ENCODE data around the gene SNRNP35. TPM values are rescaled to one million over a fixed set of nuclear protein-coding genes. Genes with fewer than 3 reads are reported as not detected.
"Not testable (repeated sequence)": the region's sequence is repeated elsewhere in the genome, so short reads cannot be mapped to it uniquely, and the experiment has no call there.

The SNRNP35 gene
- total RNA-seq, 3 donors from 2014 or later (not counting 1 experiment from before 2014, with no cell fraction given), result 25.6 to 34.8 (median 28.7) TPM

DNA sequence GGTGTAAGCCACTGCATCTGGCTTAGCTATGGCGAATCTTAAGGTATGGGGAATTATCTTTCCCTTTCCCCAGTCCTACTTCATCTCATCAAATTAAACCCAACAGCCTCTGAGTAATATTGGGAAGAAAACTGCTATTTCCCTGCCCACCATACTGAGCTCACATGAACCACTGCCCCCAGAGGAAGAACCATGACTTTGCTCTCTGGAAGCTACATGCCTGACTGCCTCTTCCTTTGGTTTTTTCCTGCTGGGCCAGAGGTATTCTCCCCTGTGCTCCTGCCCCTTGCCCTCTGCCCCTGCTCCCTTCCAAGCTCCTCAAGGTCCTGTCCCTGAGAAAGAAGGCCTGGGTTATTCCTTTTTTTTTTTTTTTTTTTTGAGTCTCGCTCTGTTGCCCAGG lies 36.6 kb upstream of the SNRNP35 start:
- Histone ChIP-seq H3K4me3 (ENCODE audit: low read length) (no peak overlapping the region), H3K27me3 (ENCODE audit: control insufficient read depth, insufficient read depth, low read length) (no peaks in the 10 kb centered on the region), H3K4me1 (ENCODE audit: control insufficient read depth, insufficient read depth, low read length) (no peaks in the 10 kb centered on the region), H3K9me3 (ENCODE audit: control insufficient read depth, insufficient read depth, low read length) (no peaks in the 10 kb centered on the region), H3K27ac (ENCODE audit: low read length) (no peak overlapping the region), H3K36me3 (ENCODE audit: control insufficient read depth, insufficient read depth, low read length) (peaks cover 22% of the 10 kb centered on the region)
- Mint-ChIP-seq H3K9me3 (no peaks in the 10 kb centered on the region), H3K27ac (no peak overlapping the region), H3K36me3 (no peaks in the 10 kb centered on the region), H3K4me1 (peaks cover 0 to 7% of the 10 kb centered on the region in 2 donors), H3K4me3 (no peak overlapping the region), H3K27me3 (ENCODE audit: low read depth in 2 of 2) (no peaks in the 10 kb centered on the region)
- ATAC-seq (no peak), DNase-seq (no peak)
- TF ChIP-seq, protein P1, sequence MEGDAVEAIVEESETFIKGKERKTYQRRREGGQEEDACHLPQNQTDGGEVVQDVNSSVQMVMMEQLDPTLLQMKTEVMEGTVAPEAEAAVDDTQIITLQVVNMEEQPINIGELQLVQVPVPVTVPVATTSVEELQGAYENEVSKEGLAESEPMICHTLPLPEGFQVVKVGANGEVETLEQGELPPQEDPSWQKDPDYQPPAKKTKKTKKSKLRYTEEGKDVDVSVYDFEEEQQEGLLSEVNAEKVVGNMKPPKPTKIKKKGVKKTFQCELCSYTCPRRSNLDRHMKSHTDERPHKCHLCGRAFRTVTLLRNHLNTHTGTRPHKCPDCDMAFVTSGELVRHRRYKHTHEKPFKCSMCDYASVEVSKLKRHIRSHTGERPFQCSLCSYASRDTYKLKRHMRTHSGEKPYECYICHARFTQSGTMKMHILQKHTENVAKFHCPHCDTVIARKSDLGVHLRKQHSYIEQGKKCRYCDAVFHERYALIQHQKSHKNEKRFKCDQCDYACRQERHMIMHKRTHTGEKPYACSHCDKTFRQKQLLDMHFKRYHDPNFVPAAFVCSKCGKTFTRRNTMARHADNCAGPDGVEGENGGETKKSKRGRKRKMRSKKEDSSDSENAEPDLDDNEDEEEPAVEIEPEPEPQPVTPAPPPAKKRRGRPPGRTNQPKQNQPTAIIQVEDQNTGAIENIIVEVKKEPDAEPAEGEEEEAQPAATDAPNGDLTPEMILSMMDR (IDR thresholded peaks at IDR 0.05), result no peak
- WGBS (ENCODE audit: insufficient coverage), result 100% methylated on average over 2 of the region's 2 CpGs
- intact Hi-C loops (cut with micrococcal nuclease), result no loop called here

DNA sequence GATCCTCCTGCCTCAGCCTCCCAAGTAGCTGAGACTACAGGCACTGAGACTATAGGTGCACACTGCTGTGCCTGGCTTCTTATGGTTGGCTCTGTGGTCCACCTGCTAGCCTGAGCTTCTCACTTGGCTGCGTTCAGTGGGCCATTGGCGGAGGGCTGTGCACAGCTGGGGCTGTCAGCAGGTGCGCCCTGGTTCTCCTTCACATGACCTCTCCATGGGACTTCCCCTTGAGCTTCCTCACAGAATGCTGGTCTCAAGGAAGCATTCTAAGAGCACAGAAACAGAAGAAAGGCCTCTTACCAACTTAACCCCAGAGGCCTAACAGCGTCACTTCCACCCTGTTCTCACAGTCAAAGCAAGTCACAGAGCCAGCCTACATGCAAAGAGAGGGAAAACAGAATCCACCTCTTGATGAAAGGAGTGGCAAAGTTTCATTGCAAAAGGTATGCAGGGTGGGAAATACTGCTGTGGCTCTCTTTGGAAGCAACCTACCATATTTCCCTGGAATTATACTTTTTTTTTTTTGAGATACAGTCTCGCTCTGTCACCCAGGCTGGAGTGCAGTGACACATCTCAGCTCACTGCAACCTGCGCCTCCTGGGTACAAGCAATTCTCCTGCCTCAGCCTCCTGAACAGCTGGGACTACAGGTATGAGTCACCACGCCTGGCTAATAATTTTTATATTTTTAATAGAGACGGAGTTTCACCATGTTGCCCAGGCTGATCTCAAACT lies 30.7 kb upstream of the SNRNP35 start:
- Histone ChIP-seq H3K27me3 (ENCODE audit: control insufficient read depth, insufficient read depth, low read length) (no peaks in the 10 kb centered on the region), H3K27ac (ENCODE audit: low read length) (peak overlapping the region; percentile 57), H3K9me3 (ENCODE audit: control insufficient read depth, insufficient read depth, low read length) (no peaks in the 10 kb centered on the region), H3K36me3 (ENCODE audit: control insufficient read depth, insufficient read depth, low read length) (peaks cover 21% of the 10 kb centered on the region), H3K4me3 (ENCODE audit: low read length) (no peak overlapping the region), H3K4me1 (ENCODE audit: control insufficient read depth, insufficient read depth, low read length) (peaks cover 10% of the 10 kb centered on the region)
- H3K36me3 Mint-ChIP-seq, result no peaks in the 10 kb centered on the region
- H3K27ac Mint-ChIP-seq, result no peak overlapping the region
- WGBS (ENCODE audit: insufficient coverage), result 58% methylated on average over 8 of the region's 8 CpGs
- H3K4me3 Mint-ChIP-seq, result no peak overlapping the region
- ATAC-seq (peak in 2 of 3 donors; percentile 33 to 63), DNase-seq (peak in 1 of 2 donors; percentile 78)
- no peaks in the 10 kb centered on the region for H3K4me1 Mint-ChIP-seq
- no peaks in the 10 kb centered on the region for H3K9me3 Mint-ChIP-seq
- H3K27me3 Mint-ChIP-seq (ENCODE audit: low read depth in 2 of 2), result no peaks in the 10 kb centered on the region
- TF ChIP-seq, protein P1 (IDR thresholded peaks at IDR 0.05), result no peak
- intact Hi-C loops (cut with micrococcal nuclease), result no loop called here

DNA sequence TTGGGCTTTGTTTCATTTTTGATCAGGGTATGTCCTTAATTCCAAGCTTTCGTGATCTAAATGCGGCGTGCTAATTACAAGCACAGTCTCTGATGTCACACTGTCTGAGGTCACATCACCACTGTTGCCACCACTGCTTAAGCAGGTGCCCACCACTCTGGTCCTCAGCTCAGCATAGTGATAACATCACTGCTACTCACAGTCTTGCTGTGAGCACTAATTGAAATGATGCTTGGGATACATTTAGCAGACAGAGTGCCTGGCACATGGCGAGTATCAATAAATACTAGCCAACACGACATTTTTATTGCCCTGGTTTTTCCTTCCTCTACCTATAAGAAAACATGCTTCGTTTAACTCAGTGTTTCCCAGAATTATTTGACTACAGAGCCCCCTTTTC lies 29.3 kb upstream of the SNRNP35 start:
- no peak overlapping the region for H3K27ac Mint-ChIP-seq
- no peak overlapping the region for H3K4me3 Mint-ChIP-seq
- peaks cover 14% of the 10 kb centered on the region for H3K36me3 ChIP-seq (ENCODE audit: control insufficient read depth, insufficient read depth, low read length)
- TF ChIP-seq, protein P1 (IDR thresholded peaks at IDR 0.05), result no peak
- WGBS (ENCODE audit: insufficient coverage), result 87% methylated on average over 6 of the region's 6 CpGs
- H3K27me3 Mint-ChIP-seq (ENCODE audit: low read depth in 2 of 2), result no peaks in the 10 kb centered on the region
- peak overlapping the region; percentile 57 for H3K27ac ChIP-seq (ENCODE audit: low read length)
- H3K4me3 ChIP-seq (ENCODE audit: low read length), result no peak overlapping the region
- H3K9me3 Mint-ChIP-seq, result no peaks in the 10 kb centered on the region
- ATAC-seq, result no peak
- no peak for DNase-seq
- no peaks in the 10 kb centered on the region for H3K36me3 Mint-ChIP-seq
- no peaks in the 10 kb centered on the region for H3K9me3 ChIP-seq (ENCODE audit: control insufficient read depth, insufficient read depth, low read length)
- no peaks in the 10 kb centered on the region for H3K27me3 ChIP-seq (ENCODE audit: control insufficient read depth, insufficient read depth, low read length)
- H3K4me1 Mint-ChIP-seq, result peaks cover 11 to 13% of the 10 kb centered on the region in 2 donors
- peaks cover 22% of the 10 kb centered on the region for H3K4me1 ChIP-seq (ENCODE audit: control insufficient read depth, insufficient read depth, low read length)
- intact Hi-C loops (cut with micrococcal nuclease), result no loop called here

DNA sequence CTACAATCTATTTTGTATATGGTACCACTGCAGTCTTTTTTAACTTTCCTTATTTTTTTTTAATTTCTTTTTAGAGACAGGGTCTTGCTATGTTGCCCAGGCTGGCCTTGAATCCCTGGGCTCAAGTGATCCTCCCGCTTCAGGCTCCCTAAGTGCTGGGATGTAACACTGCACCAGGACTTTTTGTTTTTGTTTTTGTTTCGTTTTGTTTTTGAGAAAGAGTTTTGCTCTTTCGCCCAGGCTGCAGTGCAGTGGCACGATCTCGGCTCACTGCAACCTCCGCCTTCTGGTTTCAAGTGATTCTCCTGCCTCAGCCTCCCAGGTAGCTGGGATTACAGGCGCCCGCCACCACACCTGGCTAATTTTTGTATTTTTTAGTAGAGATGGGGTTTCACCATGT lies 28.8 kb upstream of the SNRNP35 start:
- DNase-seq; H3K27ac Mint-ChIP-seq; H3K27me3 ChIP-seq (ENCODE audit: control insufficient read depth, insufficient read depth, low read length); H3K9me3 Mint-ChIP-seq; ATAC-seq; H3K4me3 ChIP-seq (ENCODE audit: low read length); H3K9me3 ChIP-seq (ENCODE audit: control insufficient read depth, insufficient read depth, low read length); intact Hi-C loops (cut with micrococcal nuclease); H3K27ac ChIP-seq (ENCODE audit: low read length); H3K27me3 Mint-ChIP-seq (ENCODE audit: low read depth in 2 of 2); H3K36me3 Mint-ChIP-seq; H3K4me3 Mint-ChIP-seq: not testable (repeated sequence)
- WGBS (ENCODE audit: insufficient coverage), result 95% methylated on average over 8 of the region's 8 CpGs
- peaks cover 14 to 17% of the 10 kb centered on the region in 2 donors for H3K4me1 Mint-ChIP-seq
- H3K36me3 ChIP-seq (ENCODE audit: control insufficient read depth, insufficient read depth, low read length), result peaks cover 14% of the 10 kb centered on the region
- peaks cover 24% of the 10 kb centered on the region for H3K4me1 ChIP-seq (ENCODE audit: control insufficient read depth, insufficient read depth, low read length)

DNA sequence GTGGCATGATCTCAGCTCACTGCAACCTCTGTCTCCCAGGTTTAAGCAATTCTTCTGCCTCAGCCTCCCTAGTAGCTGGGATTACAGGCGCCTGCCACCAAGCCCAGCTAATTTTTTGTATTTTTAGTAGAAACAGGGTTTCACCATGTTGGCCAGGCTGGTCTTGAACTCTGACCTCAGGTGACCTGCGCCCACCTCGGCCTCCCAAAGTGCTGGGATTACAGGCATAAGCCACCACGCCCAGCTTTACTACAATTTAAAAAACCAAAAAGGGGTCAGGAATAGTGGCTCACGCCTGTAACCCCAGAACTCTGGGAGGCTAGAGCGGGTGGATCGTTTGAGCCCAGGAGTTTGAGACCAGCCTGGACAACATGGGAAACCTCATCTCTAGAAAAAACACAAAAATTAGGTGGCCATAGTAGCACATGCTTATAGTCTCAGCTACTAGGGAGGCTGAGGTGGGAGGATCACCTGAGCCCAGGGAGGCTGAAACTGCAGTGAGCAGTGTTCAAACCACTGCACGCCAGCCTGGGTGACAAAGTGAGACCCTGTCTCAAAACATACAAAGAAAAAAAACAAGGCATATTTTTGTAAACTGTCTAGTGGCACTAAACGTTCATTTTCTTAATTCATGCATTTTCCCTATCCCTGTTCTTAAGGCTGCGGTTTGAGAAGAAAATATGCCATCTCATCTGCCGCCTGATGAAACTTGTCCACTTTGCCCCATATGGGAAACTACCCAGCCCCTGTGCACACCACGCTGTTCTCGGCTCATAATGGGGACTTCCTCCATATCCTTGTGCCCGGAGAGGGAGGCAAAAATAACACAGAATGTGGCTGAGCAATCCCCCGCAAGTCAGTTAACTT lies 25.8 kb upstream of the SNRNP35 start:
- Mint-ChIP-seq H3K4me3 (peak overlapping the region; percentile 72), H3K27ac (peak overlapping the region; percentile 22 to 82), H3K4me1 (peaks cover 37 to 46% of the 10 kb centered on the region in 2 donors)
- H3K36me3 Mint-ChIP-seq; H3K27me3 Mint-ChIP-seq (ENCODE audit: low read depth in 2 of 2); H3K9me3 Mint-ChIP-seq; H3K27me3 ChIP-seq (ENCODE audit: control insufficient read depth, insufficient read depth, low read length); intact Hi-C loops (cut with micrococcal nuclease); H3K4me3 ChIP-seq (ENCODE audit: low read length); H3K9me3 ChIP-seq (ENCODE audit: control insufficient read depth, insufficient read depth, low read length): not testable (repeated sequence)
- WGBS (ENCODE audit: insufficient coverage), result 56% methylated on average over 15 of the region's 15 CpGs
- Histone ChIP-seq H3K27ac (ENCODE audit: low read length) (peak overlapping the region; percentile 34), H3K4me1 (ENCODE audit: control insufficient read depth, insufficient read depth, low read length) (peaks cover 49% of the 10 kb centered on the region), H3K36me3 (ENCODE audit: control insufficient read depth, insufficient read depth, low read length) (peaks cover 14% of the 10 kb centered on the region)
- ATAC-seq (peak; percentile 15 to 67 (median 27)), DNase-seq (peak in 1 of 2 donors; percentile 75)
